HEK293 (cell line): ENCODE measurements around the gene PTGDR2.
A peak's percentile ranks its signal among the peaks of the same experiment; 100 is the strongest.

Source experiments
- CTCF ChIA-PET: fragments of 350-600 bp; formaldehyde crosslinking; extraction: SDS; loops from one replicate; lab custom pipeline; 2021; ENCODE audit warnings: antibody characterized with exemption; lab: Yijun Ruan, JAX
- POLR2A ChIA-PET: fragments of 300-600 bp; formaldehyde crosslinking; extraction: SDS; loops from one replicate; lab custom pipeline; 2020; ENCODE audit warnings: antibody characterized with exemption, inconsistent platforms; lab: Yijun Ruan, JAX
- H3K27ac ChIP-seq: fragments of 200-500 bp; sonication (Bioruptor generic); 2 replicates; pipeline ENCODE4 v1.5.1; 2014; ENCODE audit warnings: low read depth, low read length, control low read depth, inconsistent platforms; ENCODE audit errors: extremely low read depth
- H3K36me3 ChIP-seq, 2 experiments: fragments of 200-500 bp in 1 of 2; sonication (Bioruptor generic) in 1 of 2; 1 replicate in 1 of 2; 2 replicates in 1 of 2; pipeline ENCODE4 v1.5.1; 2014 to 2017; ENCODE audit warnings: inconsistent platforms in 2 of 2, low read length in 2 of 2; ENCODE audit not compliant: control insufficient read depth in 2 of 2, insufficient read depth in 1 of 2
- H3K4me1 ChIP-seq: fragments of 200-500 bp; sonication (Bioruptor generic); 2 replicates; pipeline ENCODE4 v1.5.1; 2014; ENCODE audit warnings: mild to moderate bottlenecking, low read length, inconsistent platforms; ENCODE audit not compliant: control insufficient read depth, insufficient read depth
- H3K4me3 ChIP-seq: 2 replicates; pipeline ENCODE4 v1.5.1; 2011; ENCODE audit warnings: low read depth, mild to moderate bottlenecking, control low read depth, low read length, moderate library complexity
- H3K9me3 ChIP-seq: fragments of 200-500 bp; sonication (Bioruptor generic); 2 replicates; pipeline ENCODE4 v1.5.1; 2014; ENCODE audit warnings: low read depth, low read length, inconsistent platforms; ENCODE audit not compliant: control insufficient read depth, insufficient read depth
- BCL11A ChIP-seq: fragments of 450-650 bp; formaldehyde crosslinking; IDR thresholded peaks from 2 replicates; pipeline ENCODE4 v1.5.1; 2016; ENCODE audit warnings: low read depth, missing biosample characterization, missing genetic modification characterization
- CTCF ChIP-seq: fragments of 450-650 bp; formaldehyde crosslinking; IDR thresholded peaks from 2 replicates; pipeline ENCODE4 v1.5.1; 2016; ENCODE audit warnings: missing biosample characterization, missing genetic modification characterization
- GLIS1 ChIP-seq: fragments of 450-650 bp; formaldehyde crosslinking; IDR thresholded peaks from 2 replicates; pipeline ENCODE4 v1.5.1; 2016; ENCODE audit warnings: missing biosample characterization, missing genetic modification characterization
- KLF17 ChIP-seq: fragments of 450-650 bp; formaldehyde crosslinking; IDR thresholded peaks from 2 replicates; pipeline ENCODE4 v1.5.1; 2016; ENCODE audit warnings: missing biosample characterization, missing genetic modification characterization
- OSR2 ChIP-seq: fragments of 450-650 bp; formaldehyde crosslinking; IDR thresholded peaks from 2 replicates; pipeline ENCODE4 v1.5.1; 2016; ENCODE audit warnings: missing biosample characterization, missing genetic modification characterization
- PRDM1 ChIP-seq: fragments of 450-650 bp; formaldehyde crosslinking; IDR thresholded peaks from 2 replicates; pipeline ENCODE4; 2016; ENCODE audit warnings: missing biosample characterization, missing genetic modification characterization
- PRDM4 ChIP-seq: fragments of 450-650 bp; formaldehyde crosslinking; IDR thresholded peaks from 2 replicates; pipeline ENCODE4 v1.5.1; 2017; ENCODE audit warnings: missing biosample characterization, missing genetic modification characterization
- RBAK ChIP-seq: fragments of 450-650 bp; formaldehyde crosslinking; IDR thresholded peaks from 2 replicates; pipeline ENCODE4 v1.5.1; 2016; ENCODE audit warnings: missing biosample characterization, missing genetic modification characterization
- REPIN1 ChIP-seq: fragments of 450-650 bp; formaldehyde crosslinking; IDR thresholded peaks from 2 replicates; pipeline ENCODE4 v1.5.1; 2017; ENCODE audit warnings: missing biosample characterization, missing genetic modification characterization, low read depth
- SCRT1 ChIP-seq: fragments of 450-650 bp; formaldehyde crosslinking; IDR thresholded peaks from 2 replicates; pipeline ENCODE4 v1.5.1; 2016; ENCODE audit warnings: missing biosample characterization, missing genetic modification characterization, borderline replicate concordance
- SETDB1 ChIP-seq: IDR thresholded peaks from one replicate; pipeline ENCODE4 v1.6.1; 2017; ENCODE audit warnings: mild to moderate bottlenecking, low read length, moderate library complexity, mixed read lengths; ENCODE audit not compliant: insufficient read length
- SP3 ChIP-seq: fragments of 450-650 bp; formaldehyde crosslinking; IDR thresholded peaks from 2 replicates; pipeline ENCODE4 v1.5.1; 2016; ENCODE audit warnings: missing biosample characterization, missing genetic modification characterization
- YY1 ChIP-seq: fragments of 450-650 bp; formaldehyde crosslinking; IDR thresholded peaks from 2 replicates; pipeline ENCODE4 v1.5.1; 2018; ENCODE audit warnings: missing biosample characterization, missing genetic modification characterization
- ZNF138 ChIP-seq: fragments of 450-650 bp; formaldehyde crosslinking; IDR thresholded peaks from 2 replicates; pipeline ENCODE4 v1.5.1; 2016; ENCODE audit warnings: missing biosample characterization, missing genetic modification characterization, borderline replicate concordance
- ZNF341 ChIP-seq: fragments of 450-650 bp; formaldehyde crosslinking; IDR thresholded peaks from 2 replicates; pipeline ENCODE4; 2016; ENCODE audit warnings: low read depth, missing biosample characterization, missing genetic modification characterization
- ZNF37A ChIP-seq: fragments of 450-650 bp; IDR thresholded peaks from 2 replicates; pipeline ENCODE4 v1.5.1; 2018; ENCODE audit warnings: missing biosample characterization, missing genetic modification characterization
- ZNF398 ChIP-seq: fragments of 450-650 bp; formaldehyde crosslinking; IDR thresholded peaks from 2 replicates; pipeline ENCODE4 v1.5.1; 2017; ENCODE audit warnings: missing biosample characterization, missing genetic modification characterization
- ZNF423 ChIP-seq: fragments of 450-650 bp; formaldehyde crosslinking; IDR thresholded peaks from 2 replicates; pipeline ENCODE4 v1.5.1; 2016; ENCODE audit warnings: missing biosample characterization, missing genetic modification characterization
- ZNF510 ChIP-seq: fragments of 450-650 bp; formaldehyde crosslinking; IDR thresholded peaks from 2 replicates; pipeline ENCODE4 v1.5.1; 2018; ENCODE audit warnings: mild to moderate bottlenecking, missing genetic modification characterization, missing biosample characterization; ENCODE audit not compliant: insufficient replicate concordance
- ZNF571 ChIP-seq: fragments of 450-650 bp; formaldehyde crosslinking; IDR thresholded peaks from 2 replicates; pipeline ENCODE4 v1.5.0; 2017; ENCODE audit warnings: missing biosample characterization, missing genetic modification characterization
- ZNF600 ChIP-seq: fragments of 450-650 bp; formaldehyde crosslinking; IDR thresholded peaks from 2 replicates; pipeline ENCODE4 v1.5.1; 2016; ENCODE audit warnings: missing biosample characterization, missing genetic modification characterization
- ZNF621 ChIP-seq: fragments of 450-650 bp; formaldehyde crosslinking; IDR thresholded peaks from 2 replicates; pipeline ENCODE4 v1.5.1; 2017; ENCODE audit warnings: missing biosample characterization, missing genetic modification characterization
- ZNF664 ChIP-seq: fragments of 450-650 bp; formaldehyde crosslinking; IDR thresholded peaks from 2 replicates; pipeline ENCODE4 v1.5.1; 2016; ENCODE audit warnings: missing biosample characterization, missing genetic modification characterization
- ZNF776 ChIP-seq: fragments of 450-650 bp; formaldehyde crosslinking; IDR thresholded peaks from 2 replicates; pipeline ENCODE4 v1.5.0; 2017; ENCODE audit warnings: missing biosample characterization, missing genetic modification characterization, borderline replicate concordance

The PTGDR2 gene

GRCh38 chr11:60887556-60887955 is 31.8 kb upstream of the PTGDR2 start:
- CTCF ChIA-PET: interaction anchor here (0.6 to 4.4 kb wide), 22 partner anchors 9 to 1060 kb away, joined by 3 to 95 read pairs (median 4); partner anchors contain the start of gene PTGDR2
- POLR2A ChIA-PET: interaction anchor here (1.0 to 1.7 kb wide), 4 partner anchors 18 to 112 kb away, joined by 3 to 6 read pairs (median 5); partner anchors contain the start of gene PRPF19
- H3K36me3 ChIP-seq: peaks cover 0 to 42% of the 10 kb centered on the region in 2 experiments; a peak in 1 of 3 replicates

GRCh38 chr11:60880643-60881282 is 25.0 kb upstream of the PTGDR2 start:
- Histone ChIP-seq H3K36me3 (peaks cover 0 to 28% of the 10 kb centered on the region in 2 experiments; a peak in 1 of 3 replicates), H3K9me3 (no peaks in the 10 kb centered on the region), H3K27ac (no peak overlapping the region), H3K4me3 (no peak overlapping the region), H3K4me1 (no peaks in the 10 kb centered on the region)
- POLR2A ChIA-PET: no interaction called here
- CTCF ChIA-PET: interaction anchor here (1.1 kb wide), 1 partner anchor 19 kb away, joined by 6 read pairs; no protein-coding TSS in a partner anchor
- TF ChIP-seq ZNF776: no peak
- TF ChIP-seq RBAK (tag by site-specific recombination): no peak
- no peak for TF ChIP-seq ZNF621
- no peak for TF ChIP-seq PRDM4 (tag by site-specific recombination)
- TF ChIP-seq SETDB1: no peak
- no peak for TF ChIP-seq ZNF138 (tag by site-specific recombination)
- TF ChIP-seq YY1 (tag by site-specific recombination): no peak
- TF ChIP-seq KLF17: no peak
- no peak for TF ChIP-seq SCRT1 (tag by site-specific recombination)
- TF ChIP-seq ZNF398 (tag by site-specific recombination): no peak
- no peak for TF ChIP-seq ZNF423 (tag by site-specific recombination)
- no peak for TF ChIP-seq SP3 (tag by site-specific recombination)
- no peak for TF ChIP-seq GLIS1 (tag by site-specific recombination)
- TF ChIP-seq REPIN1: no peak
- TF ChIP-seq OSR2 (tag by site-specific recombination): no peak

More at GRCh38 chr11:60887556-60887955, 31.8 kb upstream of the PTGDR2 start:
- no peak overlapping the region for H3K4me3 ChIP-seq
- no peaks in the 10 kb centered on the region for H3K9me3 ChIP-seq
- H3K4me1 ChIP-seq: no peaks in the 10 kb centered on the region
- TF ChIP-seq ZNF510 (tag by site-specific recombination) (no peak), ZNF600 (tag by site-specific recombination) (0 out of 2 replicates have a peak, but pooled peaks have one; percentile 45), ZNF664 (tag by site-specific recombination) (no peak), CTCF (0 out of 2 replicates have a peak, but pooled peaks have one; percentile 8), ZNF37A (tag by site-specific recombination) (no peak), PRDM1 (no peak), BCL11A (no peak), ZNF398 (tag by site-specific recombination) (no peak), ZNF341 (tag by site-specific recombination) (no peak), ZNF571 (no peak)
- no peak overlapping the region for H3K27ac ChIP-seq
